Prostate gland (tissue), 2 donors: ENCODE data around the gene LYG1.

ENCODE experiments used
- POLR2A ChIP-seq: fragments of 450-650 bp; IDR thresholded peaks from one replicate; pipeline ENCODE4 v1.6.1; 2016; ENCODE audit warnings: antibody characterized with exemption, mild to moderate bottlenecking
- TF ChIP-seq, protein P1 (sequence below), 4 experiments: fragments of 200-600 bp in 2 of 4; fragments of 450-650 bp in 2 of 4; sonication (generic) in 2 of 4; IDR thresholded peaks; 1 replicate in 3 of 4; 2 replicates in 1 of 4; pipeline ENCODE4 v1.5.1; 2016 to 2019; ENCODE audit warnings: antibody characterized with exemption in 4 of 4, mild to moderate bottlenecking in 2 of 4, moderate library complexity in 2 of 4

- TF ChIP-seq POLR2A = no peak
- TF ChIP-seq, protein P1, sequence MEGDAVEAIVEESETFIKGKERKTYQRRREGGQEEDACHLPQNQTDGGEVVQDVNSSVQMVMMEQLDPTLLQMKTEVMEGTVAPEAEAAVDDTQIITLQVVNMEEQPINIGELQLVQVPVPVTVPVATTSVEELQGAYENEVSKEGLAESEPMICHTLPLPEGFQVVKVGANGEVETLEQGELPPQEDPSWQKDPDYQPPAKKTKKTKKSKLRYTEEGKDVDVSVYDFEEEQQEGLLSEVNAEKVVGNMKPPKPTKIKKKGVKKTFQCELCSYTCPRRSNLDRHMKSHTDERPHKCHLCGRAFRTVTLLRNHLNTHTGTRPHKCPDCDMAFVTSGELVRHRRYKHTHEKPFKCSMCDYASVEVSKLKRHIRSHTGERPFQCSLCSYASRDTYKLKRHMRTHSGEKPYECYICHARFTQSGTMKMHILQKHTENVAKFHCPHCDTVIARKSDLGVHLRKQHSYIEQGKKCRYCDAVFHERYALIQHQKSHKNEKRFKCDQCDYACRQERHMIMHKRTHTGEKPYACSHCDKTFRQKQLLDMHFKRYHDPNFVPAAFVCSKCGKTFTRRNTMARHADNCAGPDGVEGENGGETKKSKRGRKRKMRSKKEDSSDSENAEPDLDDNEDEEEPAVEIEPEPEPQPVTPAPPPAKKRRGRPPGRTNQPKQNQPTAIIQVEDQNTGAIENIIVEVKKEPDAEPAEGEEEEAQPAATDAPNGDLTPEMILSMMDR (IDR thresholded peaks at IDR 0.05) = no peak
Observed at GRCh38 chr2:99240431-99240830, 60.6 kb downstream of the LYG1 start.
